Ureter (tissue), 1 donor: ENCODE data around the gene APEX1. TPM values are rescaled to one million over a fixed set of nuclear protein-coding genes. Genes with fewer than 3 reads are reported as not detected.

ENCODE experiments used
- total RNA-seq: library from RNA; stranded (reverse); gene quantifications from one replicate; pipeline ENCODE4 v1.2.4, GENCODE V29; 2023
- donor health status: DM: yes; HTN: yes; CAD: no.

APEX1 gene
- total RNA-seq, 1 donor from 2014 or later = 169 TPM

Other genes with a start within 250 kb of the APEX1 start
- not detected for gene OR11H6, start 231.5 kb upstream of the APEX1 start, total RNA-seq
- gene OR11H7, start 226.2 kb upstream of the APEX1 start, total RNA-seq = not detected
- not detected for gene OR11H4, start 215.9 kb upstream of the APEX1 start, total RNA-seq
- gene TTC5, start 149.3 kb upstream of the APEX1 start, total RNA-seq = 26.6 TPM
- 38.3 TPM for gene CCNB1IP1, start 121.9 kb upstream of the APEX1 start, total RNA-seq
- 20.6 TPM for gene PARP2, start 111.6 kb upstream of the APEX1 start, total RNA-seq
- 38.7 TPM for gene TEP1, start 41.7 kb upstream of the APEX1 start, total RNA-seq
- 0.26 TPM for gene KLHL33, start 19.1 kb upstream of the APEX1 start, total RNA-seq
- gene OSGEP, start 414 bp upstream of the APEX1 start, total RNA-seq = 39.7 TPM
- gene PIP4P1, start 6.2 kb downstream of the APEX1 start, total RNA-seq = 36.8 TPM
- gene PNP, start 14.2 kb downstream of the APEX1 start, total RNA-seq = 23.8 TPM
- 0.65 TPM for gene RNASE10, start 50.3 kb downstream of the APEX1 start, total RNA-seq
- gene RNASE9, start 105.8 kb downstream of the APEX1 start, total RNA-seq = not detected
- not detected for gene RNASE11, start 132.8 kb downstream of the APEX1 start, total RNA-seq
- not detected for gene RNASE12, start 136.2 kb downstream of the APEX1 start, total RNA-seq
- not detected for gene OR6S1, start 186.5 kb downstream of the APEX1 start, total RNA-seq
- gene RNASE4, start 229.3 kb downstream of the APEX1 start, total RNA-seq = 26.5 TPM
- gene ANG, start 233.5 kb downstream of the APEX1 start, total RNA-seq = 5.5 TPM